ENCODE data around the gene PITPNM3.

The PITPNM3 gene

DNA sequence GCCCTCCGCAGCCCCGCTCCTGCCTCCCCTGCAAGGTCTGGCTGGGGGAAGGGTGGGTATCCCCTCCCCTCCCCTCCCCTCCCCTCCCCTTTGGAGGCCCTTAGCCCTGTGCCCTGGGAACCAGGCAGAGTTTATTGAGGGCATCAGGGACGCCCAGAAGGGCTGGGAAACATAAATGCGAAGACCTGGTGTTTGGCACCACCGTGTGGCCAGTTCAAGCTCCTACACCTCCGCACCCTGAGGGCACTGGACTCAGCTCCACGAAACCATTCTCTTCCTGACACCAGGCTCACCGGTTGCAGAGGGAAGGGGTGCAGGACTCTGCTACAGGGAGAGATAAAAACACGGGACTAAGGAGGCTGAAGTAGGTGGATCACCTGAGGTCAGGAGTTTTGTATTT is 120.4 kb downstream of the PITPNM3 start:
- DNase-seq = peak; percentile 39

DNA sequence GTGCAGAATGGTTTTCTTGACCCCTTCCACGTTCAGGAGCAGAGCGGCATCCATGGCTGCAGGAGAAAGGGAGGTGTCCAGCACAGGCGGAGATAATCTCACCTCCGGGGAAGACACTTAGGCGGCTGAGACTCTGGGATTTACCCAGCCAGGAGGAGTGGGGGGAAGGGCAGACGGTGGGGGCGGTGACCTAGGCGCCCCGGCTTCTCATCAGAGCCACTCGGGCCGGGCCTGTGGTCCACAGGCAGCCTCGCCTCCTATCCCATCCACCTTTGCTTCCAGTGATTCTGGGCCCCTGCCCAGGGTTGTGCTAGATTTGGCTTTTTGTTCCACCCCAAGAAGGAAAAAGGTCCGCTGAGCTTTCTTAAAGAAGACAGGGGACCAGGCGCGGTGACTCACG is 121.3 kb downstream of the PITPNM3 start, which contains the start of gene AIPL1:
Gene AIPL1 (minus strand): TSS at position 71 of the 400 bp plus-strand sequence. CDS start 17 bp downstream, at position 54.
- no peak for DNase-seq

DNA sequence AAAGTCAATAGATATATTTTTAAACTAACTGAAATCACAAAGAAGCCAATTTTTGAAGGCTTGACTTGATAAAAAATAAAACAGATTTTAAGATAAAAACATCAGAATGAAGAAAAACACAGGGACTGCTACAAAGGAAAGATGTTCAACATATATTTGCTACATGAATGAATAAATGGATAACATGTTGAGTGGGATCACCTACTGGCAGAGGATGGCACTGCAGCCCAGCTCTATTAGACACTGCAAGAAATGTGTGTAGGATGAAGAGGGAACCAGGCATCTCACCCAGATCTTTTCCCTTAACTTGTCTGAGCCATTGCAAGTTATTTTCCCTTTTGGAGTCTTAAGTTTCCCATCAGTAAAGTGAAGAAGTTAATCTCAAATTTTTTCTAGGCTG is 125.6 kb downstream of the PITPNM3 start:
- no peak for DNase-seq

DNA sequence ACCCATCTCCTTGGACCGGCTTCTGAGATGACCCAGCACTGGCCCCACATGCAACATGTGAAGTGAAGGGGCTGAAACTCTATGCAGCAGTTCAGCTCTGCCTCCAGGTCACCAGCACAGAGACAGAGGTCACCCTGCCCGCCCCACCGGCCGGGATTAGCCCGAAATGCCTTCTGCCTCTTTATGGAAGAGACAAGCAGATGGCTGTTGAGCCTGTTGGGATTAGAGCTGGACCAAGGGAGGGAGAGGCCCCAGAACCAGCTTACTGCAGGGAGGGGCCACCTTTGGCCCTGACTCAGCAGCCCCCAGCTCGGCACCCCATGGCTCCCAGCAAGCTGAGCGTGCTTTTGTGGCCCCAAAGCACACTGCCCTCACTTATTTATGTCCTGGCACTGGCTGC is 127.1 kb downstream of the PITPNM3 start:
- DNase-seq = no peak

DNA sequence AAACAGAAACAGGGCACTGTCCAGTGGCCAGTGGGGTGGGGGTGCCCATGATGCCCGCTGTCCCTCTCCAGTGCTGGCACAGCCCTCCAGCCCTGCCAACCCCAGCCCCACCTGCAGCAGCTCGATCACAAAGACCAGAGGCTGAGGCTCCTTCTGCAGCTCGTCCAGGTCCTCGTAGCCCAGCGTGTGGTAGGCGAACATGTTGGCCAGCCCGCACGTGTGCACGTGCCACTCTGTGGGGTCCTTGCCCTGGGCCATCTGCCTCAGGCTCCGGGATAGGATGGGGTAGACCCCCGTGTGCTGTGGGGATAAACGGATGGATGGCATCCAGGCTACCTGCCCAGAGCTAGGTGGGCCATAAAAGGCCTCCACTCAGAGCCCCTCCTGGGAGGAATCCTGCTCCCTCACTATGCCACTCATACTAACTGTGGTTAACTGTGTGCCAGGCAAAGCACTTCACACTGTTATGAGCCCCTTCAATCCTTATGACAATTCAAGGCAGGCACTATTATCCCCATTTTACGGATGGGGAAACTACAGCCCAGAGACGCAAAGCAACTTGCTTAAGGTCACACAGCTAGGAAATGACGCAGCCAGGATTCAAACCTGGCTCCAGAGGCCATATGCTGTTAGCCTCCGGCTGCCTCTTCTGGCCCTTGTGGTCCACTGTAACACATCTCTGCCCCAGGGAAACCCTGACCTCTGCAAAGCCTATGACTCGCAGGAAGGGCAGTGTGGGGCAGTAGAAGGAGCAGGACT is 128.0 kb downstream of the PITPNM3 start:
- no peak for DNase-seq

DNA sequence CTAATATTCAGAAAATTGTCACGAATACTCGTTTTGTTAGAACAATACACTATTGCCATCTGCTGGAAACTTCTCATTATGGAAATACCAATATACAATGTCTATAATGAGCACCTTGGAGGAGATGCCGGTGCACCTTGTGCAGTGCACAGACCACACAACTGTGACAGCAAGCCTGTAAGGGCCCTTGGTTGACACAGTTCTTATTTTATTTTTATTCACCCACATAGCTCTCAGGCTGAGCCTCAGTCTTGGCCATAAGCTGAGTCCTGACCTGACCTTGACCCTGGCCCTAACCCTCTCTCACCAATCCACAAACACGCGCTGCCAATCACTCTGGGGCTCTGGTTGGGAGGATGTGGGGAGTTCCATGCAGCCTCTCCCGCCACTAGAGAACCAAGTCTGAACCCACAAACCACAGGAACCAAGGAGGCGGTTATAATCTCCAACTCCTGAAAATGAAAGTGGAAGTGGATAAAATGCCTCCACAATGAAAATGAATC is 129.0 kb downstream of the PITPNM3 start:
- DNase-seq = no peak

DNA sequence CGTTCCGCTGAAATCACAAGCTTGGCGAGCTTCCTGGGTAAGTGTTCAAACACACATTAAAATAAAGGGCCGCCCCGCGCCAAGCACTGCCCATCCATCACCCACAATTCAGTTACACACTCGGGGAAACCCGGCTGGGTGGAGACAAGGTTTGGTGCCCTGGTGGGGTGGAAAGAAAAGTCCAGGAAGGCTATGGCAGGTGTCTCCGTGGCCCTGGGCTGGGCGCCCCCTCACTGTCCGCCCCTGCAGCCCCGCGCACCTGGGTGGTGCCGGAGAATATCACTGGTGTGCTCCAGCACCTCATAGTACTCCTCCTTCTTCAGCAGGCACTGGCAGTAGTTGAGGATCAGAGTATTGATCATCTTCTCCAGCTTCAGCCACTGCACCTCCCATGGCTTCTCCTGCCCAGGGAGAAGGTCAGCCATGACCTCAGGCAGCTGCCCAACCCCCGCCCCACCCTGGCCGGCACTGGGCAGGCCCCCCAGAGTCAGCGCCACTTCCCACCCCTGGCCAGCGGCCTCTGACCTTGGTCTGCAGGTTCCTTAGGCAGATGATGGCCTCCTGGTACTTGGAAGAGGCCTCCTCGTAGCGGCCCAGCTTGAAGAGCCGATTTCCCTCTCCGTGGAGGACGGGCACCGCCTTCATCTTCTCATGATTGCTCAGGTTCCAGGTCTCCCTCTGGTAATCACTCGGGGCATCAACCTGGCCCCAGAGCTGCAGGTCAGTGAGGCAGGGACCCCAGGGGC is 129.8 kb downstream of the PITPNM3 start:
- DNase-seq = no peak

DNA sequence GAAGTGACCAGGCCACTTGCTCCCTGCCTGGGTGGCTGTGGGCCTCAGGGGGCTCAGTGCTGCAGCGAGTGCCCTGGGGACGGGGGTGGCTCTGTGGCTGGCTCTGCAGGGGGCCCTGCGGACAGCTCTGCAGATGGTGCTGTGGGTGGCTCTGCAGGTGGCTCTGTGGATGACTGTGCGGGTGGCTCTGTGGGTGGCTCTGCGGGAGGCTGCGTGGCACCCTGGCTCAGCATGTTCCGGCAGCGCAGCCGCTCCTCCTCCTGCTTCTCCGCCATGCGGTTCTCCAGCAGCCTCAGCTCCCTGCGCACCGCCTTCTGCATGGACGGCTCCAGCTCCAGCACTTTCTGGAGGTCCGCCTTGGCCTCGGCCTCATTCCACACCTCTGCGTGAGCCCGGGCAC is 130.9 kb downstream of the PITPNM3 start:
- no peak for DNase-seq

DNA sequence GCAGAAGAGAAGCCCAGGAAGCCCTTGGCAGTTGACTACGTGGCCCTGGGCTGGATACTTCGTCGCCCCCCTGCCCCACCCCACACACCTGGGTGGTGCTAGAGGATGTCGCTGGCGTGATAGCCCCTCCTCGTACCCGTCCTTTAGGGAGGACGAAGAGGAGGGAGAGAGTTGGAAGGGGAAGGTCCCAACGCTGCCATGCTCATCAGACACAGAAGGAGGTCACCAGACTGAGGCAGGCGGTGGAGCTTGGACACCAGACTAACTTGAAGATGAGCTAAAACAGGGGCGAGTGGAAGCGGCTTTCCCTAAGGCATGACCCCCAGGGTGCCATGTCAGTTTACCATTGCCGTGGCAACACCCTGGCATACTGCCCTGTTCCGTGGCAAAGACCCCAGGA is 132.4 kb downstream of the PITPNM3 start:
- DNase-seq = no peak

DNA sequence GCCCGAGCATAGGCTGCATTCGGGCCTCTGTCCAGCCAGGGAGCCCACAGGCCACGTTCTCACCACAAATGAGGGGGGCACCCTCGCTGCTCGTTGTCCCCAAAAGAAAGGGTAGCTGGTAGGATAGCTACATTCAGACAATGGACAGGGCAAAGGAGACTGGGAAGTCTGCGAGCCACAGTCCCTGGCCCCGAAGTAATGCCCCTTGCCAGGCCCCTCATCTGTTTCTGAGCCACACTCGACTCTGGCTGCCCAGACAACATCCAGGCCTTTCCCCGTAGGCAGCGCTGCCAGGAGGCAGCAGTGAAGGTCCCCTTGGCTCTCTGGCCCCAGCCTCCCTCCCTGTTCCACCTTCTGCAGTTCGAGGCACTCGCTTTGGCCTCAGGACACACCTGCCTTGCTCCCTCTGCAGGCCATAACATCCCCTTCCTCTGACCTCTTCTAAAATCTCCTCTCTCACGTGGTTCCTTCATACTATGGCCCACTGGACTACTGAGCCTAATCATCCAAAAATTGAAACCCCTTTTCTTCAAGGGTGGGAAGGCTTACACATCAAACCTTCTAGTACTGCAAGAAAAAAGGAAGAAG is 133.6 kb downstream of the PITPNM3 start:
- DNase-seq = no peak

DNA sequence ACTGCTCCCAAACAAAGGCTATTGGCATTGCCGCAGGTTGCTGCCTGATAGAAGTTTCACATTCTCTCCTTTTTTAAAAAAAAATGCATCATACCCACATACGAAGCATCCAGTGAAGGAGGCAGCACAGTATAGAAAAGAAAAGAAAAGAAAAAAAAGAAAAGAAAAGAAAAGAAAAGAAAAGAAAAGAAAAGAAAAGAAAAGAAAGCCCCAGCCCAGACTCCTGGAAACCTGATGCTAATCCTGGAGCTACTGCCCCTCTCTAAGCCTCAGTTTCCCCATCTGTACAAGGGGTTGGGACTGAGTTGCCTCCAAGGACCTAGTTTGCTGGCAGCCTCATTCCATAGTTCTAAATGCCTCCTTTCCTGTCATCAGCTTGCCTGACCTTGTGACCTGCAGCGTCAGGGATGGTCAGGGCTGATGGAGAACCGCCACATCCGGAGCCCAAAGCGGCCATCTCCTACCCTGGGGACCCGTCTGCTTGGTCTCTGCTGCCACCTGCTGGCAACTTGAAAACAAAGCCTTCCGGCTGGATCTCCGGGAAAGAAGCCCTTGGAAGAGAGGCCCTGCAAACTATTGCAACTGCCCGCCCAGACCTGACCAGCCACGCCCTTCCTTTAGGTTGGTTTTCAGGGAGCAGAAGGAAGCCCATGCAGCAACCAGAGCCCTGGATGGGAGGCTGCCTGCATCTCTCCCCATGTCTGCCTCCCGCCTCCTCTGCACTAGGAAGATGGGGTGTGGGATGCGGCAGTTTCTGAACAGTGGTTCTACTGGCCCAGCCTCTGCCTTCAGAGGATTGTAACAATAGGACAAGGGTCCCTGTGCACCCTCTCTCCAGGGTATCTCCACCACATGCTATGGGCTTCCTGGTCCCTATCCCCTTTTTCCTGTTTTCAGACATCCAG is 134.4 kb downstream of the PITPNM3 start:
- DNase-seq = peak; percentile 57

DNA sequence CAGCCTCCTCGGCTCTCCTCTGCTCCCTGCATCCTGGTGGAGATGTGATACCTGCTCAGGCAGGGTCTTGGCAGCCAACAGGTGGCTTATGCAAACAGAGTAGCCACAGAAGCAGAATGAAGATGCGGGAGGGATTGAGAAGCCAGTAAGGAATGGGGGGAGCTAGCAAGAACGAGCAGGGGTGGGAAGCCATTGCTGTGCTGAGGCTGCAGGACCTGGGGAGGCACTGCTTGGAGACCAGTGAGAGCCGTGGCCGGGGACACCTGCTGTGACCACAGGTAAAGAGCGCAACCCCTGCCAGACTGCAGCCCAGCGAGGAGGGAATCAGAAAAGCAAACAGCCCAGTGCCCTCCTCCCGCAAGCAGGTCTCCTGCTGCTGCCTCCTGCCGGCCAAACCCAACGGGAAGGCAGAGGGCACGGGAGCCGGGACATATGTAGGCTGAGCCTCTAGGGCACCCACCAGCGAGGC is 136.1 kb downstream of the PITPNM3 start:
- no peak for DNase-seq

DNA sequence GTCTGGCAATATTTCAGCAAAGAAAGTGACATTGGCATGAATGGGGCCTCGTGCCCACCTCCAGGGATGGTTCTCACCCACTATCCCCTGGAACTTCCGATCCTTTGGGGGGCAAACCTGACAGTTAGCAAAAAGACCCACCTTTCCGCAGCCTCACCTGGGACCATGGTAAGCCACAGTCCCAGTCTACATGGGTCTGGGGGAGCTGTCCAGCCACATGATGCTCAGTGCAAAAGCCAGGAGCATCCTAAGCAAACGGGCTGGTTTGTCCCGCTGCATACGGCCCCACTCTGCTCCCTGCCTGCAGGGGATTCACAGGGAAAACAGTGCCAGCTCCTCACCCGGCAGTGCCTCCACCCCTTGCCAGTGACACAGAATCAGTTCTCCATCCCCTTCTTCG is 140.7 kb downstream of the PITPNM3 start:
- DNase-seq = no peak

DNA sequence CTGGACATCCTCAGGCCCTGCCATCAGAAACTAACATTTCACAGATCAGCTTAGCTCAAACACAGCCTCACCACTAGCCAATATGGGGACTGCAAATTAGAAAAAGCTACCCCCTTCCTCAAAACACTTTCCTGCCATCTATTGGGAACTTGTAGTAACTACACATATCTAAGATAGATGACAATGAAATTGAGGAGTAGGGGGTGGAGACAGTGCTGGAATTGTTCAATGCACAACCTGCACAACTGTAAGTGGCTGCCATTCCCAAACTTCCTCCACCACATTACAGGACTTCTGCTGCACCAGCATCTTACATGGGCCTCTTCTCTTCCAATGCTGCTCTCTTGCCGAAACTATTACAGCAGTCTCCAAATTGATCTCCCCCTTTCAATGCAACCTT is 143.3 kb downstream of the PITPNM3 start:
- no peak for DNase-seq

DNA sequence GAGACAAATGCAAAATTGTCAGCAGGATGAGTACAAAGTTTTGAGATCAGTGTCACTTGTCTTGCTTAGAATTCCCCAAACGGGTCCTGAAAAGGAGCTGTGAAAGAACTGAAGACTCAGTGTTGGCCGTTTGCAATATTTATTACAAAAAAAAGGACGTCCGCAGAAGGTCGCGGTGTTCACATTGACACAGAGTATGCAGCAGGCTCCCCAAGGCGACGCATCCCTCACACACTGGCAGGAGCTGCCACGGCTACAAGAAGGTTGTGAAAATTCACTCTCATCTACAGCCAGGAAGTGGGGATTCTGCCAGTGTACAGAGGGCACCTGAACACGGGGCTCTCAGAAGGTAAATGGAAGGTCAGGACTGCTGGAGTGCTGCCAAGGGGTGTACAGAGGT is 147.6 kb downstream of the PITPNM3 start:
- DNase-seq = no peak

DNA sequence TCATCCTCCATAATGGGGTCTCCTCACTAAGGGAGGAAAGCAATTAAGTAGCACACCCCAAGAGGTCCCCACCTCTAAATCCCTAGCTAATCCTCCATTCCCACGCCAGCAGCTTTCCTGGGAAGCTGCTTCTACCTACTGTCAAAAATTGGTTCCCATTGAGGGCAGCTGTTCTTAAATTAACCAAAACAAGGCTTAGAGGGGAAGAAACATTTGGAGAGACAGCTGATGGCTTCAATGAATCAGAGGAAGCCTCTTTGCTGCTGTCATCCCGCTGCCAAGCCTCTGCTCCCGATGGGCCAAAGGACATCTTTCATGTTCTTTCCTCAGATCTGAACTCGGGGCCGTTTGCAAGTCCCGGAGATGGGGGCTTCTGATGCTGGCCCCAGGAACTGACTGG is 148.1 kb downstream of the PITPNM3 start:
- no peak for DNase-seq

DNA sequence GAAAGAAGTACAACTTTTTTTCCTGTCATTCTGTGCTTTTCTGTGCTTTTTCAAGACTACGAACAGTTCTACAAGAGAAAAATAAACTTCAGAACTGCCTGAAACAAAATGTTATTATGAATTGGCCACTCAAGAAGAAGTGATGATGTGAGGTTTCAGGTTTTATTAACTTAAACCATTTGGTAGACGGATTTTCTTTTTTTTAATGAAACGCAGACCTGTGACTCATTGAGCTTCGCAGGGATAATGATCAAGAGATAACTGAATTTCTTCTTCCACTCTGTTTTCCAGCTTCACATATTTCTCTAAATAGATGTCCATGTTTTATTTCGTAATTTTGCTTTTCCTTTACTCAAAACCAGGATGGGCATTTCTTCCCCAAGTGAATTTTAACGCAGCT is 154.1 kb downstream of the PITPNM3 start:
- DNase-seq = no peak
